LNCAP (cell line): ENCODE data around the gene VHLL.

Experiments
- CTCF ChIP-seq: fragments of 450-650 bp; IDR thresholded peaks from 2 replicates; pipeline ENCODE4 v1.5.1; 2017; ENCODE audit warnings: mild to moderate bottlenecking

Gene VHLL

GRCh38 chr1:156298852-156299357, at the start of gene VHLL:
Gene VHLL, minus strand, starts transcription at chr1:156299307. Its CDS starts 118 bp downstream, at chr1:156299189.
- no peak for TF ChIP-seq CTCF

GRCh38 chr1:156347331-156347730, 48.2 kb upstream of the VHLL start:
- TF ChIP-seq CTCF, result no peak

- no peak for TF ChIP-seq CTCF
Observed at GRCh38 chr1:156346636-156347035, 47.5 kb upstream of the VHLL start.

- TF ChIP-seq CTCF, result no peak
Observed at GRCh38 chr1:156344409-156344808, 45.3 kb upstream of the VHLL start.

DNA sequence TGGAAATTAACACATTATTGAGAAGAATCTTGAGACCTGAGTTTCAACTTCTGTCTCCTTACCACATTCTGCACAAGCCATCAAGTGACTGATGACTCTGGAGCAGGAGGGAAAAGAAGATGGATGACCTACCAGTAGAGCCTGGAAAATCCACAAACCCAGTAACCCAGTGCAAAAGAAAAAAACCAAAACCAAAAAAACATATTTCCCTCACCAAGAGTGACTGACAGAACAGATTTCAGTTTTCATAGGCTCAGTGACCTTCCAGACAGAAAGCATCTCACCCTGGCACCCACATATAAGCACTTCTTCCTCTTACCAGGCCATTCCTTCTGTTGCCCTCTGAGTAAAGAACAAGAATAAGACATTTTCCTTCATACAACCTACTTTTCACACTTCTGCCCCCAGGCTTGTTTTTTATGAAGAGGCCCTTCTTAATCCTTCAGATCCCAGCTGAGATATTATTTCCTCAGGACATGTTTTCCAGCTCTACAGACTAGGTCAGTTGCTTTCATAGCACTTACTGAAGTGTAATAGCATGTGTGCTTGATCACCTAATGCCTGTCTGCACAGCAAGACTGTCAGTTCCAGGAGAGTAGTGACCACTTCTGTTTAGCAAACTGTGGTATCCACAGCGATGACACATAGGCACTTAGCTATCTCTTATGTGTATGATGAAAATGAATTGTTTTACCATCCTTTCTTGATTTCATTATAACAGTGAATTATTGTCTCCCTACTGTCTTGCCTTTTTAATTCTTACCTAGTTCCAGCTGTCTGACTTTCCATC, 43.3 kb upstream of the VHLL start:
- no peak for TF ChIP-seq CTCF

DNA sequence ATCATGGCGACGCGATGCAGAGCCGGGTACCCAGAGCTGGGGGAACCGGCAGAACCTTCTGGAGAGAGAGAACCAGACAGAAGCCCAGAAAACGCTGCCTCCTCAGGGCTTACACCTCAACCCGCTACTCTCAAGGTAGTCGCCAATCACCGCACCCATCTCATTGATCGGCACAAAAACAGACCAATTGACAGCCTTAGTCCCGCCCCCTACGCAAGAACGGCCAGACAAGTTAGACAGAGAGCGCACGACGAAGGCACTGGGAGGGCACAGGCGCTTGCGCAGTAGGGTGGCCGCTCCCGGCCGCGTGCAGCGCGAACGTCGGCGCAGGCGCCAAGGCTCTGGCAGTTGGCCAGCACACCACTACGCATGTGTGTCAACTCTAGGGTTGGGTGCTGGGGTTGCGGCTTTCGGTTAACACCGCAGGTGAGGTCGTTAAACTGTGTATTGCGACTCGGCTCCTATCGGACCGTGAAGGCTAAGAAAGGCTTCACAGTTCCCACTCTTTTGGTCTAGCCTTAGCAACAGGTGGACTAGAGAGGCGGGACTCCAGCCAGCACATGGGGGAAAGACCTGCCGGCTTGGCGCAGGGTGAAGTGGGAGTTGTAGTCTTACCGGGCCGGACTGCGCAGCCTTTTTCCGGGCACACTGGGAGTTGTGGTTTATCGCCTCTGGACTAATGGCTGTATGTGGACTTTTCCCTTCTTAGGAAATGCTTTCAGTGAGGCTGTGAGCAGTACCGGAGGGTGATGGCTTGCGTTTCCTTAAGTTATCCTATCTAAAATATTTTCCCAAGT, 39.3 kb upstream of the VHLL start, which contains the start of the genes CCT3 and TSACC:
Gene CCT3 (minus strand): TSS at position 113 of the 797 bp plus-strand sequence. CDS start 108 bp downstream, at position 5.
Gene TSACC (plus strand): TSS at position 347 of the 797 bp plus-strand sequence. CDS start 1,232 bp downstream, outside the sequence.
- TF ChIP-seq CTCF, result no peak

GRCh38 chr1:156337888-156338179, 38.7 kb upstream of the VHLL start:
- no peak for TF ChIP-seq CTCF
